ENCODE measurements around the gene RTCB. TPM values are rescaled to one million over a fixed set of nuclear protein-coding genes. Genes with fewer than 3 reads are reported as not detected.

RTCB gene
- total and polyA plus RNA-seq, 2 of the 13 experiments (the other 11 are each of a cell fraction or from before 2014, with no cell fraction given) = 108 to 167 TPM

DNA sequence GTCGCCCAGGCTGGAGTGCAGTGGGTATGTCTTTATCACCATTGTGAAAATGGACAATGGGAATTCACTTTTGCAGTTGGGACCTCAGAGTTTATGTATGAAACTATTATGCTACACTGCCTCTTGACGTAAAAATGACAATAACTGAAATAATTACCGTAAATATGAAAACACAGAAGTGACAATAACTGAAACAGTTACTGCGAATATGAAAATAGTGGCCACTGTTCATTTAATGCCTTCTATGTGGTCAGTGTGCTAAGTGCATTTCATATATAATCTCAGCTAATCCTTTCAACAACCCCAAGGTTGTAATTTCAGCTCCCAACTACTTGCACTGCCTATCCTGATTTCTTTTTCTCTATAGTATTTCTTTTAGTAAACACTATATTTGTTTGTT lies 5.9 kb upstream of the RTCB start:
- peaks cover 3% of the 10 kb centered on the region for H3K4me1 ChIP-seq (ENCODE audit: insufficient read depth, low read length)
- ChIA-PET POLR2A (no interaction called here), CTCF (ENCODE audit: low intra/inter-chr PET ratio, low total read pairs) (no interaction called here)
- H3K36me3 ChIP-seq (replicated peaks in 1 of 2; ENCODE audit: control insufficient read depth in 1 of 2, insufficient read depth in 2 of 2, low read length in 2 of 2) = no peaks in the 10 kb centered on the region
- H3K27ac ChIP-seq (ENCODE audit: extremely low read length, insufficient read depth, low read length) = no peak overlapping the region
- no peaks in the 10 kb centered on the region for H4K20me1 ChIP-seq (ENCODE audit: insufficient read depth, low read length)
- BruUV-seq (replicated peaks) = no TSS peak
- intact Hi-C loops (cut with micrococcal nuclease; ENCODE audit: unreplicated experiment) = no loop called here
- FAIRE-seq = no peak
- H3K27me3 ChIP-seq (ENCODE audit: control insufficient read depth in 1 of 2, insufficient read depth in 2 of 2, low read length in 2 of 2) = peaks cover 2 to 35% of the 10 kb centered on the region in 2 experiments; a peak in 2 of 5 replicates
- H3K4me2 ChIP-seq (ENCODE audit: low read depth, low read length) = no peak overlapping the region
- in situ Hi-C loops (cut with HindIII; ENCODE audit: extremely low pct_ligation_motif_present, low pct_unique_long_range_greater_than_20kb) = no loop called here
- H3K9ac ChIP-seq (ENCODE audit: insufficient read depth, low read depth, low read length) = no peak overlapping the region
- WGBS (ENCODE audit: low lambda C conversion rate) = 2% methylated on average over 4 of the region's 4 CpGs
- H2AFZ ChIP-seq (ENCODE audit: low read length) = no peak overlapping the region
- DNase-seq (ENCODE audit: low spot score) = no peak
- ATAC-seq = no peak
- H3K4me3 ChIP-seq (replicated peaks in 1 of 3; ENCODE audit: insufficient read depth in 1 of 3, low read depth in 2 of 3, low read length in 3 of 3) = no peak overlapping the region
- no peaks in the 10 kb centered on the region for H3K79me2 ChIP-seq (ENCODE audit: insufficient read depth, low read length)
- H3K9me3 ChIP-seq (ENCODE audit: low read length) = no peaks in the 10 kb centered on the region
- TF ChIP-seq, protein P1, sequence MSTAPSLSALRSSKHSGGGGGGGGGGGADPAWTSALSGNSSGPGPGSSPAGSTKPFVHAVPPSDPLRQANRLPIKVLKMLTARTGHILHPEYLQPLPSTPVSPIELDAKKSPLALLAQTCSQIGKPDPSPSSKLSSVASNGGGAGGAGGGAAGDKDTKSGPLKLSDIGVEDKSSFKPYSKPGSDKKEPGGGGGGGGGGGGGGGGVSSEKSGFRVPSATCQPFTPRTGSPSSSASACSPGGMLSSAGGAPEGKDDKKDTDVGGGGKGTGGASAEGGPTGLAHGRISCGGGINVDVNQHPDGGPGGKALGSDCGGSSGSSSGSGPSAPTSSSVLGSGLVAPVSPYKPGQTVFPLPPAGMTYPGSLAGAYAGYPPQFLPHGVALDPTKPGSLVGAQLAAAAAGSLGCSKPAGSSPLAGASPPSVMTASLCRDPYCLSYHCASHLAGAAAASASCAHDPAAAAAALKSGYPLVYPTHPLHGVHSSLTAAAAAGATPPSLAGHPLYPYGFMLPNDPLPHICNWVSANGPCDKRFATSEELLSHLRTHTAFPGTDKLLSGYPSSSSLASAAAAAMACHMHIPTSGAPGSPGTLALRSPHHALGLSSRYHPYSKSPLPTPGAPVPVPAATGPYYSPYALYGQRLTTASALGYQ (CRISPR knock-in tag; IDR thresholded peaks at IDR 0.05) = no peak
- TF ChIP-seq, protein P2, sequence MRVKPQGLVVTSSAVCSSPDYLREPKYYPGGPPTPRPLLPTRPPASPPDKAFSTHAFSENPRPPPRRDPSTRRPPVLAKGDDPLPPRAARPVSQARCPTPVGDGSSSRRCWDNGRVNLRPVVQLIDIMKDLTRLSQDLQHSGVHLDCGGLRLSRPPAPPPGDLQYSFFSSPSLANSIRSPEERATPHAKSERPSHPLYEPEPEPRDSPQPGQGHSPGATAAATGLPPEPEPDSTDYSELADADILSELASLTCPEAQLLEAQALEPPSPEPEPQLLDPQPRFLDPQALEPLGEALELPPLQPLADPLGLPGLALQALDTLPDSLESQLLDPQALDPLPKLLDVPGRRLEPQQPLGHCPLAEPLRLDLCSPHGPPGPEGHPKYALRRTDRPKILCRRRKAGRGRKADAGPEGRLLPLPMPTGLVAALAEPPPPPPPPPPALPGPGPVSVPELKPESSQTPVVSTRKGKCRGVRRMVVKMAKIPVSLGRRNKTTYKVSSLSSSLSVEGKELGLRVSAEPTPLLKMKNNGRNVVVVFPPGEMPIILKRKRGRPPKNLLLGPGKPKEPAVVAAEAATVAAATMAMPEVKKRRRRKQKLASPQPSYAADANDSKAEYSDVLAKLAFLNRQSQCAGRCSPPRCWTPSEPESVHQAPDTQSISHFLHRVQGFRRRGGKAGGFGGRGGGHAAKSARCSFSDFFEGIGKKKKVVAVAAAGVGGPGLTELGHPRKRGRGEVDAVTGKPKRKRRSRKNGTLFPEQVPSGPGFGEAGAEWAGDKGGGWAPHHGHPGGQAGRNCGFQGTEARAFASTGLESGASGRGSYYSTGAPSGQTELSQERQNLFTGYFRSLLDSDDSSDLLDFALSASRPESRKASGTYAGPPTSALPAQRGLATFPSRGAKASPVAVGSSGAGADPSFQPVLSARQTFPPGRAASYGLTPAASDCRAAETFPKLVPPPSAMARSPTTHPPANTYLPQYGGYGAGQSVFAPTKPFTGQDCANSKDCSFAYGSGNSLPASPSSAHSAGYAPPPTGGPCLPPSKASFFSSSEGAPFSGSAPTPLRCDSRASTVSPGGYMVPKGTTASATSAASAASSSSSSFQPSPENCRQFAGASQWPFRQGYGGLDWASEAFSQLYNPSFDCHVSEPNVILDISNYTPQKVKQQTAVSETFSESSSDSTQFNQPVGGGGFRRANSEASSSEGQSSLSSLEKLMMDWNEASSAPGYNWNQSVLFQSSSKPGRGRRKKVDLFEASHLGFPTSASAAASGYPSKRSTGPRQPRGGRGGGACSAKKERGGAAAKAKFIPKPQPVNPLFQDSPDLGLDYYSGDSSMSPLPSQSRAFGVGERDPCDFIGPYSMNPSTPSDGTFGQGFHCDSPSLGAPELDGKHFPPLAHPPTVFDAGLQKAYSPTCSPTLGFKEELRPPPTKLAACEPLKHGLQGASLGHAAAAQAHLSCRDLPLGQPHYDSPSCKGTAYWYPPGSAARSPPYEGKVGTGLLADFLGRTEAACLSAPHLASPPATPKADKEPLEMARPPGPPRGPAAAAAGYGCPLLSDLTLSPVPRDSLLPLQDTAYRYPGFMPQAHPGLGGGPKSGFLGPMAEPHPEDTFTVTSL (CRISPR knock-in tag; IDR thresholded peaks at IDR 0.05; ENCODE audit: borderline replicate concordance) = no peak
- TF ChIP-seq MYC (CRISPR knock-in tag; IDR thresholded peaks at IDR 0.05; ENCODE audit: borderline replicate concordance) = no peak
- TF ChIP-seq HCFC1 (IDR thresholded peaks at IDR 0.05; ENCODE audit: low read depth, low read length) = no peak
- TF ChIP-seq ZNF317 (CRISPR knock-in tag; IDR thresholded peaks at IDR 0.05) = no peak
- TF ChIP-seq HIVEP1 (CRISPR knock-in tag; IDR thresholded peaks at IDR 0.05) = no peak
- TF ChIP-seq, protein P3, sequence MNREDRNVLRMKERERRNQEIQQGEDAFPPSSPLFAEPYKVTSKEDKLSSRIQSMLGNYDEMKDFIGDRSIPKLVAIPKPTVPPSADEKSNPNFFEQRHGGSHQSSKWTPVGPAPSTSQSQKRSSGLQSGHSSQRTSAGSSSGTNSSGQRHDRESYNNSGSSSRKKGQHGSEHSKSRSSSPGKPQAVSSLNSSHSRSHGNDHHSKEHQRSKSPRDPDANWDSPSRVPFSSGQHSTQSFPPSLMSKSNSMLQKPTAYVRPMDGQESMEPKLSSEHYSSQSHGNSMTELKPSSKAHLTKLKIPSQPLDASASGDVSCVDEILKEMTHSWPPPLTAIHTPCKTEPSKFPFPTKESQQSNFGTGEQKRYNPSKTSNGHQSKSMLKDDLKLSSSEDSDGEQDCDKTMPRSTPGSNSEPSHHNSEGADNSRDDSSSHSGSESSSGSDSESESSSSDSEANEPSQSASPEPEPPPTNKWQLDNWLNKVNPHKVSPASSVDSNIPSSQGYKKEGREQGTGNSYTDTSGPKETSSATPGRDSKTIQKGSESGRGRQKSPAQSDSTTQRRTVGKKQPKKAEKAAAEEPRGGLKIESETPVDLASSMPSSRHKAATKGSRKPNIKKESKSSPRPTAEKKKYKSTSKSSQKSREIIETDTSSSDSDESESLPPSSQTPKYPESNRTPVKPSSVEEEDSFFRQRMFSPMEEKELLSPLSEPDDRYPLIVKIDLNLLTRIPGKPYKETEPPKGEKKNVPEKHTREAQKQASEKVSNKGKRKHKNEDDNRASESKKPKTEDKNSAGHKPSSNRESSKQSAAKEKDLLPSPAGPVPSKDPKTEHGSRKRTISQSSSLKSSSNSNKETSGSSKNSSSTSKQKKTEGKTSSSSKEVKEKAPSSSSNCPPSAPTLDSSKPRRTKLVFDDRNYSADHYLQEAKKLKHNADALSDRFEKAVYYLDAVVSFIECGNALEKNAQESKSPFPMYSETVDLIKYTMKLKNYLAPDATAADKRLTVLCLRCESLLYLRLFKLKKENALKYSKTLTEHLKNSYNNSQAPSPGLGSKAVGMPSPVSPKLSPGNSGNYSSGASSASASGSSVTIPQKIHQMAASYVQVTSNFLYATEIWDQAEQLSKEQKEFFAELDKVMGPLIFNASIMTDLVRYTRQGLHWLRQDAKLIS (CRISPR knock-in tag; IDR thresholded peaks at IDR 0.05) = no peak
- no peak for TF ChIP-seq KAT8 (CRISPR knock-in tag; IDR thresholded peaks at IDR 0.05)
- no peak for TF ChIP-seq SCMH1 (CRISPR knock-in tag; IDR thresholded peaks at IDR 0.05; ENCODE audit: borderline replicate concordance)
